Islet precursor cell (in vitro differentiated cells): ENCODE measurements around the gene TWIST1.

Source experiments
- DNase-seq: peaks from one replicate; pipeline ENCODE4 v3.0.0-alpha.2; 2018

Gene TWIST1

DNA sequence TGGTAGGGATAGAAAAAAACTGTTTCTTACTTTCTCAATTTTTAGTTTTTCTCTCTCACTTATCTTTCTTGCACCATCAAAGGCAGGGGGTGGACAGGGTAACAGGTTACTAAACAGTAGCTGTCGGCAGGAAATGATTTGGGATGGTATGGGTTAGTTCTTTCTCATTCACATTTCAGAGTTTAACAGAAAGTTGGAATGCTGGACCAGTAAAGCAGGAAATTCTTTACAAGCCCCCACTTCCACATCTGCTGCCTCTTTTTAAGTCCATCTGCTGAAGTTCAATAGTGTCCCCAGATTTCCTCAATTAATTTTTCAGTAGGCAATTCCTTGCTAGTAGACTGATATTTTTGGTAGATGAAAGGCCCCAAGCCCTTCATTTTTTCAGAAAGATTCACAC is 23.3 kb downstream of the TWIST1 start:
- no peak for DNase-seq

DNA sequence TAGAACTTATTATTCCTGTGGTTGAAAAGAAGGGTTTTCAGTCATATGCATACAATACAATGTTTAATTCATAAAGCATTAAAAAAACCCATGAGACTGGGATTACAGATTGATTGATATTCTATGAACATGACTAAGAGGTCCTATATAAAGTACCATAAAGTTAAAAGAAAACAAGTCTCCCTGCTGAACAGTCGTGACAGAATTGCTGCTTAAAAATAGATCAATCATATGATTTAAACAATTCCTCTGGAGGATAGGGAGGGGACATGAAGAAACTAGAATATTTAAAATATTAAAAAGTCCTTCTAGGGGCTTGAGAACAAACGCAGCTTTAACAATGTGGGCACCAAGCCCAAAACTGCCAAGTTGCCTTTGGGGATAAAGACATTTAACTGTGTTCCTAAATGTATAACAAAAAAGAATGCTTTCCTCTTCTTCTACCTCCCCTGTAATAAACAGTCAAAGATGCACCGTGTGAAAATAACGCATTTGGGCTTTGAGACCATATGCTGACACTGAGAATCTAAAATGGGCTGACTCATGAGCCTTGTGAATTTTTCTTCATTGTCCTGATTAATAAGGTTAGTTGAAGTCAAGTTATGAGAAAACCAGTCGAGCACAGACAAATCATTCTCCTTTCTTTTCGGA is 25.8 kb downstream of the TWIST1 start:
- DNase-seq, result no peak

DNA sequence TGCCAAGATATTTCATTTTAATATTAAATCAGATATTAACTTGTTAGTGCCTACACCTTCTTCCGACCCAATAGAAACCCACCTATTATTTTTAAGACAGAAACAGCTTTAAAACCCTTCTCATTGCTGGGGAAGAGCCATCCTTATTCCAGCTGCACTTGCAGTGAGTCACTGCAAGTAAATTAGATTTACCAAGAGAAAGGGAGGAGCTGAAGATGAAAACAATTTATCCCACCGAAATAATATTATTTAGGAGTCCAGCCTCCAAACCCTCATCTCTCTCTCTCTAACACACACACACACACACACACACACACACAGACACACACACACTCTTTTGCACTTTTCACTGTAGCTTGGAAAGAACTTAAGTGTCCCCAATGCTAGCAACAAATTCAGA is 26.9 kb downstream of the TWIST1 start:
- DNase-seq, result no peak

DNA sequence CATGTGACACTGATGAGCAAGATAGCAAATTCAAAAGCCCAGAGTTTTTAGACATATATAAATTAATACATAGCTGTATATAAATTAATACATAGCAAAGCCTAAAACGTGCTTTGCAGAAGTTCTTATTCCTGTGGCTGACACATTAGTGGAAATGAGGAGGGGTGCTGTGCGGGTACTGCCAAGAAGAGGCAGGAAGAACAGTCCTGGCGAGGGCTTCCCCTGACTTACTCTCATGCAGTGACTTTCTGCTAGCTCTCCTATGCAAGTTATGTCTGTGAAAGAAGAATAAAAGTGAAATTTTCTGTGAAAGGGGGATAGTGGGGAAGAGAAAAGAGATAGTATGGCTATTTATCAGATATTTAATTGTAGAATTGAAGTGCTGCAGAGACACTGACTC is 27.6 kb downstream of the TWIST1 start:
- DNase-seq, result no peak

DNA sequence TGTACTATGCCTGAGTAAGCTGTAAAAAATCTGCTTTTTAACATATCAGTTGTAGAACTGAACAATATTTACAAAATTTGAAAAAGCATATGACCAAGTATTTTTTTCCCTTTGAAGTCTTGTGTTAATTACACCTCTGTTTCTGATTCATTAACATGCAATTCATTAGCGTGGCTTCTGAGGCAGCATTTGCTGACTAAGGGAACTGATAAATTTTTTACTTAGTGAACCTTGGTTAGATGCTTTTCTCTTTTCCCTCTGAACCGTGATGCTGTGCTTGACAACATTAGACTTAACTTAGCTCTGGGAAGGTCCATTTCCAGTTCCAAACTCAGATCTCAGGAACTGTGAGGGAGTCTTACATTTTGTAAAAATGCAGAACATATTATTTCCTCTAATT is 28.1 kb downstream of the TWIST1 start:
- DNase-seq, result no peak

DNA sequence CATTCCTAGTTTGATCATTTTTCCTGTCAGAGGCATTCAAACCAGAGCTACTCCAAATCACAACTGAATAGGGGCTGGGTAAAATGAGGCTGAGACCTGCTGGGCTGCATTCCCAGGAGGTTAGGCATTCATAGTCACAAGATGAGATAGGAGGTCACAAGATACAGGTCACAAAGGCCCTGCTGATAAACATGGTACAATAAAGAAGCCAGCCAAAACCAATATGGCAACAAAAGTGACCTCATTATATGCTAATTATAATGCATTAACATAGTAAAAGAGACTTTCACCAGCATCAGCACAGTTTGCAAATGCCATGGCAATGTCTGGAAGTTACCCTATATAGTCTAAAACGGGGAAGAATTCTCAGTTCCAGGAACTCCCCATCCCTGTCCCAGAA is 37.3 kb downstream of the TWIST1 start:
- peak; percentile 83 for DNase-seq

DNA sequence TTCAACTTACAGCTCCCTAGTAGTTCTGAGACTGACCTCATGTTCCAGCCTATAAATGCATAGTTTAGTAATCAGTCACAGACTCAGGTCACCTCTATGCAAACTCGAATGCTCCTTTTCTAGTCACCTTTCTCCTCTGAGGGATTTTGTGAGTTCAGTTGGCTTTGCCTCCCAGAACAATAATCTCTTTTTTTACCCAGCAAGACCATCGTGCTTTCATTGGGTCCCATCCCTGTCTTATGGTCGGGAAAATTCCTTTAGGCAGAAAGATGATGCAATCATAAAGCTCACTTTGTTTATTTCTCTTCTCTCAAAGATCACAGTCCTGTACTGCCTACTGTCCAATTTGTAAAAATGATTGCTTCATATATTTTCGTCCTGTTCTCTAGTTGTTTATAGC is 38.4 kb downstream of the TWIST1 start:
- DNase-seq, result peak; percentile 64

DNA sequence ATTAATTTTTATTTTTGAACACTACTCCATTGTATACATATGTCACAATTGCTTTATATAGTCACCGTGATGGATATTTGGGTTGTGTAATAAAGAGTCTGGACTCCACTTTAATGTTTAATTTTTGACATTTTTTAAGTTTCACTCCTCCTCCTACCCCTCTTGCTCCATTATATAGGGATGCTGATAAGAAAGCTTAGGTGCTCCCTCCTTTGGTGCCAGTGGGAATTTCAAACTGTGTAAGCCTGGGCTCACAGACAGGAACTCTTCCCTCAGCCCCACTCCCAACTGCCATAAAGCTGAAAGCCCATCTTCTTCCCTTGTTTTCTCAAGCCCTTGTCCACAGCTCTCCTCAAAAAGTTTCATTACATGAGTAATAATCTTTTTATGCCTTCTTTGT is 47.6 kb downstream of the TWIST1 start:
- DNase-seq, result no peak

DNA sequence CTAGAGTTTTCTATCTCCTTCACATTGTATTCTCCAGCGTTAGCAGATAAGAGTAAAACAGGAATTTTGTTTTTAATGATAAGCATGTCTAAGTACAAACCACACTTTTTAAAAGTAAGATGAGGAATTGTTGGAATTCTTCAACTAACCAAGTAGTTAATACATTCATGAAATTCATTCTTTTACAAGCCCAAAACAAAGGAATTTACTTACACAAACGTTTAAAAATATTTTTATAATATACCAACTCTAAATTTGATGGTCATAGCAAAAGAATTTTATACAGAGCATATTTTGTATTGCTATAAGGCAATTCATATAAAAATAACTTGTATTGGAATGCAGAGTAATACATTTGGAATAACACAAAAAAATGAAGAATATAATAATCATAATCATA is 51.3 kb downstream of the TWIST1 start:
- no peak for DNase-seq
